GM18867 (cell line): Measurements from ENCODE around the gene BICD1.
A peak's percentile ranks its signal among the peaks of the same experiment; 100 is the strongest.

Experiments used
- ATAC-seq: cut with Tn5 transposase; IDR thresholded peaks from one replicate; pipeline ENCODE4 v1.9.1; 2021; ENCODE audit warnings: mild to moderate bottlenecking, moderate library complexity; ENCODE audit not compliant: unreplicated experiment

Gene BICD1

GRCh38 chr12:32395026-32395425 is 288.4 kb downstream of the BICD1 start:
- no peak for ATAC-seq

GRCh38 chr12:32397696-32398095 is 291.0 kb downstream of the BICD1 start:
- ATAC-seq, result no peak

GRCh38 chr12:32398181-32398580 is 291.5 kb downstream of the BICD1 start:
- ATAC-seq, result no peak

GRCh38 chr12:32398816-32399369 is 292.2 kb downstream of the BICD1 start:
- ATAC-seq, result no peak

GRCh38 chr12:32399370-32400113 is 292.9 kb downstream of the BICD1 start, which contains the start of gene FGD4:
Gene FGD4 (plus strand): TSS chr12:32399558.
- peak; percentile 94 for ATAC-seq

- ATAC-seq, result no peak
These were observed 293.5 kb downstream of the BICD1 start for GRCh38 chr12:32400114-32400672.

- no peak for ATAC-seq
These were observed 294.2 kb downstream of the BICD1 start for GRCh38 chr12:32400866-32401265.

- no peak for ATAC-seq
These were observed 295.5 kb downstream of the BICD1 start for GRCh38 chr12:32402170-32402569.

- no peak for ATAC-seq
These were observed 296.3 kb downstream of the BICD1 start for GRCh38 chr12:32402946-32403345.

- ATAC-seq, result no peak
These were observed 301.1 kb downstream of the BICD1 start for GRCh38 chr12:32407795-32408194.

GRCh38 chr12:32413412-32413811 is 306.8 kb downstream of the BICD1 start:
- no peak for ATAC-seq

GRCh38 chr12:32418221-32418620 is 311.6 kb downstream of the BICD1 start:
- no peak for ATAC-seq

GRCh38 chr12:32418903-32419519 is 312.4 kb downstream of the BICD1 start:
- no peak for ATAC-seq

GRCh38 chr12:32419520-32419960 is 312.9 kb downstream of the BICD1 start:
- no peak for ATAC-seq

- no peak for ATAC-seq
These were observed 313.7 kb downstream of the BICD1 start for GRCh38 chr12:32420356-32420755.

- ATAC-seq, result no peak
These were observed 316.9 kb downstream of the BICD1 start for GRCh38 chr12:32423559-32423958.

- ATAC-seq, result no peak
These were observed 324.4 kb downstream of the BICD1 start for GRCh38 chr12:32431025-32431424.
